ENCODE data around the gene TMEM151A.

Gene TMEM151A

GRCh38 chr11:66338276-66339161, 46.8 kb downstream of the TMEM151A start:
- Histone ChIP-seq H3K9ac (ENCODE audit: low read depth, low read length) (no peak overlapping the region), H3K9me3 (ENCODE audit: control insufficient read depth, insufficient read depth, low read length) (no peaks in the 10 kb centered on the region), H3K4me3 (ENCODE audit: low read depth, low read length) (no peak overlapping the region), H3K27me3 (ENCODE audit: control insufficient read depth, insufficient read depth, low read length) (no peaks in the 10 kb centered on the region), H3K4me1 (ENCODE audit: control insufficient read depth, insufficient read depth, low read length) (peaks cover 2% of the 10 kb centered on the region), H3K36me3 (ENCODE audit: control insufficient read depth, insufficient read depth, low read length) (peaks cover 32% of the 10 kb centered on the region)

- Histone ChIP-seq H3K4me3 (ENCODE audit: low read depth, low read length) (no peak overlapping the region), H3K27me3 (ENCODE audit: control insufficient read depth, insufficient read depth, low read length) (no peaks in the 10 kb centered on the region), H3K4me1 (ENCODE audit: control insufficient read depth, insufficient read depth, low read length) (peaks cover 4% of the 10 kb centered on the region), H3K9ac (ENCODE audit: low read depth, low read length) (no peak overlapping the region), H3K9me3 (ENCODE audit: control insufficient read depth, insufficient read depth, low read length) (no peaks in the 10 kb centered on the region), H3K36me3 (ENCODE audit: control insufficient read depth, insufficient read depth, low read length) (peaks cover 32% of the 10 kb centered on the region)
These were observed 47.5 kb downstream of the TMEM151A start for GRCh38 chr11:66339162-66339675.

DNA sequence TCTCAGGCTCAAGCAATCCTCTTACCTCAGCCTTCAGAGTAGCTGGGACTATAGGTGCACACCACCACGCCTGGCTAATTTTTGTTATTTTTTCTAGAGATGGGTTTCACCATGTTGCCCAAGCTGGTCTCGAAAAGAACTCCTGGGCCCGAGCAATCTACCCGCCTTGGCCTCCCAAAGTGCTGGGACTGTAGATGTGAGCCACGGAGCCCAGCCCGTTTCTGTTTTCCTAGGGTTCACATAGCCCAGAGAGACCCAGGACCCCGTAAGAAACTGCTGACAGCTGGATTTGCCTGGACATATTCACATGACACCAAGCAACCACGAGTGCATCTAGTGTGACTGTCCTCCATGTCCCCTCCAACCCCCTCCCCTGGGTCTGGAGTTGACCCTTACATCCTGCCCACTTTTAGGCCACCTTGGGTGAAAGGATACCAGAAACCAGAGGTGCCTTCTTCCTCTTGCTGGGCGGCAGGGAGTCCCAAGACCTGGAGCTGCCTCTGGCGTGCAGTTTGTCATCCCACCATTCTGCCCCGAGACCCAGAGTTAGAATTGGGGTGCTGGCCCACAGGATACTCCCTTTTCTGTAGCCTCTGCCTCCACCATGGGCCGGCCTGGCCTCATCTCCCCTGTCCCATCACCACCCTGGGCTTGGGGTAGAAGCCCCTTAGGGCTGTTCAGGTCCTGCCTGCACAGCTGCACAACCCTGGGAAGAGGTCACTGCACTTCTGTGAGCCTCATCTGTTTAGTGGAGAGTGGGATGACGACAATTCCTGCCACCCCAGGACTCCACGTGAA, 48.2 kb downstream of the TMEM151A start:
- no peaks in the 10 kb centered on the region for H3K9me3 ChIP-seq (ENCODE audit: control insufficient read depth, insufficient read depth, low read length)

GRCh38 chr11:66340596-66341501, 49.2 kb downstream of the TMEM151A start:
- Histone ChIP-seq H3K9ac (ENCODE audit: low read depth, low read length) (no peak overlapping the region), H3K36me3 (ENCODE audit: control insufficient read depth, insufficient read depth, low read length) (peaks cover 32% of the 10 kb centered on the region), H3K4me3 (ENCODE audit: low read depth, low read length) (no peak overlapping the region), H3K27me3 (ENCODE audit: control insufficient read depth, insufficient read depth, low read length) (no peaks in the 10 kb centered on the region), H3K4me1 (ENCODE audit: control insufficient read depth, insufficient read depth, low read length) (peaks cover 4% of the 10 kb centered on the region), H3K9me3 (ENCODE audit: control insufficient read depth, insufficient read depth, low read length) (no peaks in the 10 kb centered on the region)

More for the DNA sequence above, 48.2 kb downstream of the TMEM151A start:
- H3K36me3 ChIP-seq (ENCODE audit: control insufficient read depth, insufficient read depth, low read length): peaks cover 32% of the 10 kb centered on the region
- H3K4me1 ChIP-seq (ENCODE audit: control insufficient read depth, insufficient read depth, low read length): peaks cover 4% of the 10 kb centered on the region
- H3K27me3 ChIP-seq (ENCODE audit: control insufficient read depth, insufficient read depth, low read length): no peaks in the 10 kb centered on the region
- H3K9ac ChIP-seq (ENCODE audit: low read depth, low read length): no peak overlapping the region
- no peak overlapping the region for H3K4me3 ChIP-seq (ENCODE audit: low read depth, low read length)

GRCh38 chr11:66341502-66342126, 49.9 kb downstream of the TMEM151A start:
- Histone ChIP-seq H3K36me3 (ENCODE audit: control insufficient read depth, insufficient read depth, low read length) (peaks cover 32% of the 10 kb centered on the region), H3K9ac (ENCODE audit: low read depth, low read length) (no peak overlapping the region), H3K4me1 (ENCODE audit: control insufficient read depth, insufficient read depth, low read length) (peaks cover 4% of the 10 kb centered on the region)

GRCh38 chr11:66343176-66343575, 51.5 kb downstream of the TMEM151A start:
- no peak overlapping the region for H3K4me3 ChIP-seq (ENCODE audit: low read depth, low read length)
- H3K9ac ChIP-seq (ENCODE audit: low read depth, low read length): no peak overlapping the region
- peaks cover 8% of the 10 kb centered on the region for H3K27me3 ChIP-seq (ENCODE audit: control insufficient read depth, insufficient read depth, low read length)
- H3K4me1 ChIP-seq (ENCODE audit: control insufficient read depth, insufficient read depth, low read length): peaks cover 2% of the 10 kb centered on the region
- no peaks in the 10 kb centered on the region for H3K9me3 ChIP-seq (ENCODE audit: control insufficient read depth, insufficient read depth, low read length)
- H3K36me3 ChIP-seq (ENCODE audit: control insufficient read depth, insufficient read depth, low read length): peaks cover 30% of the 10 kb centered on the region

More at GRCh38 chr11:66341502-66342126, 49.9 kb downstream of the TMEM151A start:
- no peaks in the 10 kb centered on the region for H3K9me3 ChIP-seq (ENCODE audit: control insufficient read depth, insufficient read depth, low read length)
- no peak overlapping the region for H3K4me3 ChIP-seq (ENCODE audit: low read depth, low read length)
- peaks cover 2% of the 10 kb centered on the region for H3K27me3 ChIP-seq (ENCODE audit: control insufficient read depth, insufficient read depth, low read length)

- H3K27me3 ChIP-seq (ENCODE audit: control insufficient read depth, insufficient read depth, low read length): peaks cover 8% of the 10 kb centered on the region
- H3K9ac ChIP-seq (ENCODE audit: low read depth, low read length): peak within 1 kb of the TSS; percentile 74
- peaks cover 2% of the 10 kb centered on the region for H3K4me1 ChIP-seq (ENCODE audit: control insufficient read depth, insufficient read depth, low read length)
- peaks cover 25% of the 10 kb centered on the region for H3K36me3 ChIP-seq (ENCODE audit: control insufficient read depth, insufficient read depth, low read length)
- H3K4me3 ChIP-seq (ENCODE audit: low read depth, low read length): peak within 1 kb of the TSS; percentile 98
- H3K9me3 ChIP-seq (ENCODE audit: control insufficient read depth, insufficient read depth, low read length): no peaks in the 10 kb centered on the region
These were observed 53.0 kb downstream of the TMEM151A start, which contains the start of gene BRMS1 for GRCh38 chr11:66344550-66345315. Gene BRMS1, minus strand, starts transcription at chr11:66345104. Its CDS starts 2,870 bp downstream, at chr11:66342234.

GRCh38 chr11:66345316-66345649, 53.6 kb downstream of the TMEM151A start:
- Histone ChIP-seq H3K36me3 (ENCODE audit: control insufficient read depth, insufficient read depth, low read length) (peaks cover 19% of the 10 kb centered on the region), H3K27me3 (ENCODE audit: control insufficient read depth, insufficient read depth, low read length) (peaks cover 8% of the 10 kb centered on the region), H3K4me1 (ENCODE audit: control insufficient read depth, insufficient read depth, low read length) (peaks cover 2% of the 10 kb centered on the region), H3K9me3 (ENCODE audit: control insufficient read depth, insufficient read depth, low read length) (no peaks in the 10 kb centered on the region), H3K4me3 (ENCODE audit: low read depth, low read length) (peak overlapping the region; percentile 55), H3K9ac (ENCODE audit: low read depth, low read length) (no peak overlapping the region)
